ENCODE measurements around the gene MESP2.

- TF ChIP-seq CTCF (conservative IDR thresholded peaks at IDR 0.05; ENCODE audit: low read length) (no peak), EZH2phosphoT487 (IDR thresholded peaks at IDR 0.05; ENCODE audit: borderline replicate concordance) (no peak)
These were observed 29.4 kb downstream of the MESP2 start for GRCh38 chr15:89805241-89806209.
